ENCODE results near the gene SERPINB6. TPM values are rescaled to one million over a fixed set of nuclear protein-coding genes. Genes with fewer than 3 reads are reported as not detected.

SERPINB6 gene
- total RNA-seq, 1 donor from 2014 or later: 56.1 TPM

- ChIA-PET POLR2A (interaction anchor here (0.6 to 2.2 kb wide), 3 partner anchors 10 to 105 kb away, joined by 3 to 8 read pairs (median 6); no protein-coding TSS in a partner anchor), CTCF (interaction anchor here (1.2 to 2.3 kb wide), 3 partner anchors 10 to 159 kb away, joined by 3 to 13 read pairs (median 6); no protein-coding TSS in a partner anchor)
- intact Hi-C loops (cut with micrococcal nuclease): no loop called here
- H3K9me3 Mint-ChIP-seq: no peaks in the 10 kb centered on the region
- DNase-seq: no peak
- peaks cover 36% of the 10 kb centered on the region for H3K4me1 Mint-ChIP-seq
- H3K36me3 Mint-ChIP-seq (ENCODE audit: low read depth): peaks cover 31% of the 10 kb centered on the region
- H3K27ac Mint-ChIP-seq: no peak overlapping the region
- TF ChIP-seq CTCF (IDR thresholded peaks at IDR 0.05): no peak
- no peak overlapping the region for H3K4me3 Mint-ChIP-seq
- H3K27me3 Mint-ChIP-seq: no peaks in the 10 kb centered on the region
- ATAC-seq (ENCODE audit: low read depth): no peak
Measured at GRCh38 chr6:2950713-2951112, 20.7 kb downstream of the SERPINB6 start.

DNA sequence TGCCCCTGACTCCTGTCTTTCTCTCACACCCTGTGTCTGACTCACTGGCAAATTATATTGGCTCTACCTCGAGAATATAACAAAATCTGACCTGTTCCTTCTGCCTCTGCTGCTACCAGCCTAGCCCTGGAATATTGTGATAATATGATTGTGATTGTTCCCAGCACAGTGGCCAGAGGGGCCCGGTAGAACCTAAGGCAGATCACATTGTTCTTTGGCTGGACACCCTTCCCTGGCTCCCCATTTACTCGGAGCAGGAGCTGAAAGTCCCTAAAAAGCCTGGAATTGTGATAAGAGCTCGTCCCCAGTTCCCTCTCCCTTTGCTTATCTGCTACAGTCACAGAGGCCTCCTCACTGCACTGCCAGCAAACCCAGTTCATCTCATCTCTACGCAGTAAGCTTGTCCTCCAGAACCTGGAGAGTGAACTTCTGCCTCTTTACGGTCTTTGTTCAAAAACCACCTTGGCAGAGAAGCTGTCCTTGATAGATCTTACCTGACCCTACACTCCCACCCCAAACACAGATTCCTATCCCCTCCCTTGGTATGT is 21.8 kb downstream of the SERPINB6 start:
- H3K9me3 Mint-ChIP-seq: no peaks in the 10 kb centered on the region
- ATAC-seq (ENCODE audit: low read depth) (no peak), DNase-seq (no peak)
- H3K4me1 Mint-ChIP-seq: peaks cover 47% of the 10 kb centered on the region
- TF ChIP-seq CTCF (IDR thresholded peaks at IDR 0.05): no peak
- POLR2A ChIA-PET: interaction anchor here (2.2 kb wide), 1 partner anchor 9 kb away, joined by 6 read pairs; no protein-coding TSS in a partner anchor
- CTCF ChIA-PET: interaction anchor here (0.6 to 1.7 kb wide), 3 partner anchors 35 to 158 kb away, joined by 3 to 6 read pairs (median 4); no protein-coding TSS in a partner anchor
- H3K27me3 Mint-ChIP-seq: no peaks in the 10 kb centered on the region
- no peak overlapping the region for H3K4me3 Mint-ChIP-seq
- no peak overlapping the region for H3K27ac Mint-ChIP-seq
- intact Hi-C loops (cut with micrococcal nuclease): no loop called here
- H3K36me3 Mint-ChIP-seq (ENCODE audit: low read depth): peaks cover 31% of the 10 kb centered on the region

DNA sequence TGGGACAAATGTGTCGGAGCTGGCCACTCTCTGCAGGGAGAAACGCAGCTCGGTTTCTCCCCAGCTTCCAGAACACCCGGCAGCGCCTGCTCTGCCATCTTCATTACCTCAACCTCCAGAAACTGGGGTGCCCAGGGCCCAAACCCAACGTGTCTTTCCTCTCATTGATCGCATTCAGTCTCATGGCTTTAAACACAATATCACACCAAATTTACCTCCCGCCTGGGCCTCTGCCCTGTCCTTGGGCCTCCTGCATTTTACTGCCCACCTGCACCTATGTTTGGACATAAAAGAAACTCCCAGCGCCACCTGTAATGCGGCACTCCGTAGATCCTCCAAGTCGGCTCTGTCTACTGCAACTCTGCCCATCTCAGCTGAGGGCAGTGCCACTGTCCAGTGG is 22.2 kb downstream of the SERPINB6 start:
- Mint-ChIP-seq H3K27ac (no peak overlapping the region), H3K27me3 (no peaks in the 10 kb centered on the region), H3K4me1 (peaks cover 52% of the 10 kb centered on the region), H3K36me3 (ENCODE audit: low read depth) (peaks cover 28% of the 10 kb centered on the region), H3K9me3 (no peaks in the 10 kb centered on the region), H3K4me3 (no peak overlapping the region)
- ATAC-seq (ENCODE audit: low read depth) (no peak), DNase-seq (no peak)
- intact Hi-C loops (cut with micrococcal nuclease): no loop called here
- POLR2A ChIA-PET: interaction anchor here (2.2 kb wide), 1 partner anchor 9 kb away, joined by 6 read pairs; no protein-coding TSS in a partner anchor
- CTCF ChIA-PET: interaction anchor here (1.5 kb wide), 1 partner anchor 35 kb away, joined by 3 read pairs; no protein-coding TSS in a partner anchor
- no peak for TF ChIP-seq CTCF (IDR thresholded peaks at IDR 0.05)

DNA sequence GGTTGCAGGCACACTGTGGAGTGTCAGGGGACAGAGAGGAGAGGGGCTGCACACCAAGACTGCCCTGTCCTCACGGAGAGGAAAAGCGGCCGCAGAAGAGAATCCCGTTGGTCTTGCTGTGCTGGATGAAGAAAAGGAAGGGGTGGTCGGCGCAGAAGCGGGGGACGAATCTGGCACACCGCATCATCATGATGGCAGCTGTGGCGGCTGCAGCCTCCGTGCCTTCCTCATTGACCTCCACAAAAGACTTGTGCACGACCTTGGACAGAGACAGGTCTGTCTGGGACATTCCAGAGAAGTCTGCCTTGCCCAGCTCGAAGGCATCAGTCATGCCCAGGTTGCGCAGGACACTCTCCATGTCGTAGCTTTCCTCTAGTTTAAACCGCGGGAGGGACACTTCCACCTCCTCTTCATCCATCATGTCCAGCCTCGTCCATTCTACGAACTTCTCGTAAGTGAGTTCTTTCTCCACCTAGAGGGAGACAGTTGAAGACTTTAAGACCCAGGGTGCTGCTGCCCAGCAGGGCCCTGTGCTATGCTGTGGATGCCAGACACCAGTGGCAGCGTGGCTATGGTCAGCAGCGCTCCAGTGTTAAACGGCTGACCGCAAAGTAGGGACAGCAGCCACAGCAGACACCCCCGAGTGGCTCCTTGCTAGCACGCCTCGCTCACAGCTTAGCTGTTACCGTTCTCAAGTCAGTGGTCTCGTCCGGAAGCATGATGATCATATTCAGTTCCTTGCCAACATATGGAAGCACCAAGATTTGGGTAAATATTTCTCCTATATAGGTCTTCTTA is 22.9 kb downstream of the SERPINB6 start:
- CTCF ChIA-PET: interaction anchor here (1.5 kb wide), 1 partner anchor 36 kb away, joined by 3 read pairs; no protein-coding TSS in a partner anchor
- no peak for TF ChIP-seq CTCF (IDR thresholded peaks at IDR 0.05)
- H3K27ac Mint-ChIP-seq: no peak overlapping the region
- no peaks in the 10 kb centered on the region for H3K9me3 Mint-ChIP-seq
- POLR2A ChIA-PET: interaction anchor here (0.6 to 2.2 kb wide), 3 partner anchors 8 to 92 kb away, joined by 3 to 6 read pairs (median 3); no protein-coding TSS in a partner anchor
- no peaks in the 10 kb centered on the region for H3K27me3 Mint-ChIP-seq
- ATAC-seq (ENCODE audit: low read depth) (no peak), DNase-seq (no peak)
- H3K4me3 Mint-ChIP-seq: no peak overlapping the region
- H3K4me1 Mint-ChIP-seq: peaks cover 59% of the 10 kb centered on the region
- H3K36me3 Mint-ChIP-seq (ENCODE audit: low read depth): peaks cover 27% of the 10 kb centered on the region
- intact Hi-C loops (cut with micrococcal nuclease): no loop called here

DNA sequence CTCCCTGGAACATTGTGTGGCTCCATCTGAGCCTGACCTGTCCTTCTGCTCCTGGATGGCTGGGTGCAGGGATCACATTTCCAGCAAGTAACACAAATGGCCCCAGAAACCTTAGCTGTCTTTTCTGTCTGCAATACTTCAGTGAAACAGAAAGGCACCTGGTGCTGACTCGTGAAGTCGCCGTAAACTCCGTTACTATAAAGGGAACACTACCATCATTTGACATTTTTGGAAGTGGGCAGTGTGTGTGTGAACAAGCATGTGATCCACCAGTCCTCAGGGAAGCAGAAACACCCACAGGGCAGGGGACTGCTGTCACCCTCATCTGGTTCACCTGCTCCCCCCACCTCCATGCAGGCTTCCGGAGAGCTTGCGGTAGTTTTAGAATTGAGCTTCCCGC is 23.9 kb downstream of the SERPINB6 start:
- no peaks in the 10 kb centered on the region for H3K27me3 Mint-ChIP-seq
- intact Hi-C loops (cut with micrococcal nuclease): no loop called here
- no peak for TF ChIP-seq CTCF (IDR thresholded peaks at IDR 0.05)
- H3K9me3 Mint-ChIP-seq: no peaks in the 10 kb centered on the region
- peaks cover 24% of the 10 kb centered on the region for H3K36me3 Mint-ChIP-seq (ENCODE audit: low read depth)
- POLR2A ChIA-PET: interaction anchor here (1.0 to 2.6 kb wide), 3 partner anchors 24 to 88 kb away, joined by 3 to 7 read pairs (median 3); no protein-coding TSS in a partner anchor
- peaks cover 63% of the 10 kb centered on the region for H3K4me1 Mint-ChIP-seq
- H3K27ac Mint-ChIP-seq: no peak overlapping the region
- no peak for ATAC-seq (ENCODE audit: low read depth)
- DNase-seq: no peak
- CTCF ChIA-PET: interaction anchor here (2.2 kb wide), 1 partner anchor 15 kb away, joined by 6 read pairs; no protein-coding TSS in a partner anchor
- no peak overlapping the region for H3K4me3 Mint-ChIP-seq
